Gastrocnemius medialis (tissue), 4 donors: Measurements from ENCODE around the gene HS2ST1.

Source experiments
- CTCF ChIP-seq, 5 experiments: fragments of 450-650 bp in 3 of 5; fragments of 200-600 bp in 2 of 5; sonication (generic) in 2 of 5; IDR thresholded peaks in 4 of 5; conservative IDR thresholded peaks in 1 of 5; 1 replicate in 4 of 5; 2 replicates in 1 of 5; pipeline ENCODE4 v1.5.1; 2016 to 2019; ENCODE audit warnings: antibody characterized with exemption in 5 of 5, mild to moderate bottlenecking in 3 of 5, moderate library complexity in 3 of 5
- POLR2A ChIP-seq, 2 donors: fragments of 450-650 bp; IDR thresholded peaks; one replicate each; pipeline ENCODE4 v1.6.1; 2017; ENCODE audit warnings: antibody characterized with exemption in 2 of 2, mild to moderate bottlenecking in 2 of 2, moderate library complexity in 2 of 2

GRCh38 chr1:86933051-86933450 lies 18.6 kb downstream of the HS2ST1 start:
- no peak for TF ChIP-seq CTCF (IDR thresholded peaks at IDR 0.05 in 4 of 5, conservative IDR thresholded peaks at IDR 0.05 in 1 of 5)
- TF ChIP-seq POLR2A (IDR thresholded peaks at IDR 0.05), result no peak
